IMR-90 (cell line): Measurements from ENCODE around the gene PAPPA. TPM values are rescaled to one million over a fixed set of nuclear protein-coding genes. Genes with fewer than 3 reads are reported as not detected.

ENCODE experiments used
- ATAC-seq: fragments of 200-7000 bp; cut with Tn5 transposase; 2 replicates; pipeline ENCODE4 v1.9.1; 2020; ENCODE audit warnings: low read depth, mild to moderate bottlenecking, moderate library complexity
- BruUV-seq: library from RNA; stranded (reverse); fragments of 400-500 nt; replicated peaks from 2 replicates; lab custom pipeline; 2021; lab: Mats Ljungman, UMichigan
- CTCF ChIA-PET: fragments of 300-600 bp; formaldehyde crosslinking; extraction: SDS; loops from one replicate; lab custom pipeline; 2021; ENCODE audit warnings: antibody characterized with exemption; lab: Yijun Ruan, JAX
- POLR2A ChIA-PET: fragments of 300-600 bp; sonication (Branson Sonifier 250); formaldehyde crosslinking; loops from one replicate; lab custom pipeline; 2022; ENCODE audit warnings: antibody characterized with exemption; ENCODE audit not compliant: unreplicated experiment; lab: Charles Lee
- DNase-seq: peaks from one replicate; pipeline ENCODE4 v3.0.0; 2013
- H2AFZ ChIP-seq: replicated peaks from 2 replicates; pipeline ENCODE3; 2013; ENCODE audit warnings: low read length, mild to moderate bottlenecking; ENCODE audit not compliant: poor library complexity
- H2AK5ac ChIP-seq: 2 replicates; pipeline ENCODE4 v1.6.1; 2013; ENCODE audit warnings: low read depth, low read length, inconsistent platforms
- H2AK9ac ChIP-seq: replicated peaks from 2 replicates; pipeline ENCODE3; 2013; ENCODE audit warnings: mild to moderate bottlenecking, low read depth, low read length, moderate library complexity; ENCODE audit not compliant: poor library complexity
- H2BK120ac ChIP-seq: 2 replicates; pipeline ENCODE4 v1.6.1; 2013; ENCODE audit warnings: low read depth, low read length, inconsistent platforms
- H2BK15ac ChIP-seq: 3 replicates; pipeline ENCODE4 v1.6.1; 2013; ENCODE audit warnings: low read depth, low read length, inconsistent platforms
- H2BK20ac ChIP-seq: 2 replicates; pipeline ENCODE4 v1.6.1; 2013; ENCODE audit warnings: low read depth, mild to moderate bottlenecking, inconsistent platforms, low read length, moderate library complexity
- H2BK5ac ChIP-seq: 2 replicates; pipeline ENCODE4 v1.6.1; 2013; ENCODE audit warnings: mild to moderate bottlenecking, low read depth, low read length, inconsistent platforms; ENCODE audit not compliant: poor library complexity, severe bottlenecking
- H3K14ac ChIP-seq: replicated peaks from 2 replicates; pipeline ENCODE4 v1.6.1; 2013; ENCODE audit warnings: low read depth, low read length, inconsistent platforms
- H3K18ac ChIP-seq: 2 replicates; pipeline ENCODE4 v1.6.1; 2013; ENCODE audit warnings: low read depth, low read length, control low read depth
- H3K23ac ChIP-seq: 2 replicates; pipeline ENCODE4 v1.6.1; 2013; ENCODE audit warnings: low read depth, low read length, inconsistent platforms
- H3K27ac ChIP-seq: 2 replicates; pipeline ENCODE4 v1.5.1; 2013; ENCODE audit warnings: mild to moderate bottlenecking, control low read depth, low read length; ENCODE audit not compliant: insufficient read depth
- H3K27me3 ChIP-seq: 2 replicates; pipeline ENCODE4 v1.6.1; 2013; ENCODE audit warnings: low read length; ENCODE audit not compliant: control insufficient read depth, insufficient read depth
- H3K36me3 ChIP-seq: 2 replicates; pipeline ENCODE4 v1.6.1; 2013; ENCODE audit warnings: low read length, mixed read lengths; ENCODE audit not compliant: control insufficient read depth, insufficient read depth
- H3K4ac ChIP-seq: 2 replicates; pipeline ENCODE4 v1.6.1; 2013; ENCODE audit warnings: low read depth, low read length, inconsistent platforms
- H3K4me1 ChIP-seq: 2 replicates; pipeline ENCODE4 v1.6.1; 2013; ENCODE audit warnings: low read length, mixed read lengths; ENCODE audit not compliant: control insufficient read depth, insufficient read depth
- H3K4me2 ChIP-seq: 2 replicates; pipeline ENCODE4 v1.6.1; 2013; ENCODE audit warnings: low read depth, mild to moderate bottlenecking, control low read depth, low read length, moderate library complexity
- H3K4me3 ChIP-seq: 2 replicates; pipeline ENCODE4 v1.5.1; 2013; ENCODE audit warnings: low read depth, mild to moderate bottlenecking, control low read depth, low read length, moderate library complexity; ENCODE audit not compliant: insufficient read depth
- H3K56ac ChIP-seq: 2 replicates; pipeline ENCODE4 v1.6.1; 2013; ENCODE audit warnings: low read length, inconsistent platforms; ENCODE audit not compliant: insufficient read depth; ENCODE audit errors: extremely low read depth
- H3K79me1 ChIP-seq, 2 experiments: 2 replicates each; pipeline ENCODE4 v1.6.1; 2013; ENCODE audit warnings: low read length in 2 of 2, inconsistent platforms in 1 of 2, low read depth in 1 of 2
- H3K9ac ChIP-seq: 2 replicates; pipeline ENCODE4 v1.6.1; 2013; ENCODE audit warnings: low read depth, low read length, control low read depth
- H3K9me1 ChIP-seq: 2 replicates; pipeline ENCODE4 v1.6.1; 2013; ENCODE audit warnings: low read length, inconsistent platforms; ENCODE audit not compliant: insufficient read depth
- H3K9me3 ChIP-seq: 2 replicates; pipeline ENCODE4 v1.6.1; 2013; ENCODE audit warnings: low read length; ENCODE audit not compliant: control insufficient read depth, insufficient read depth
- H4K20me1 ChIP-seq: 2 replicates; pipeline ENCODE4 v1.6.1; 2013; ENCODE audit warnings: low read length, inconsistent platforms; ENCODE audit not compliant: insufficient read depth
- H4K5ac ChIP-seq: 2 replicates; pipeline ENCODE4 v1.6.1; 2013; ENCODE audit warnings: mild to moderate bottlenecking, low read depth, low read length, control low read depth
- H4K8ac ChIP-seq, 2 experiments: 2 replicates each; pipeline ENCODE4 v1.6.1; 2013; ENCODE audit warnings: low read depth in 2 of 2, low read length in 2 of 2, control low read depth in 1 of 2, inconsistent platforms in 1 of 2
- H4K91ac ChIP-seq: 2 replicates; pipeline ENCODE4 v1.6.1; 2013; ENCODE audit warnings: low read depth, low read length, inconsistent platforms; ENCODE audit not compliant: insufficient read depth
- BHLHE40 ChIP-seq: fragments of 150-350 bp; IDR thresholded peaks from 2 replicates; pipeline ENCODE4 v1.6.1; 2016; ENCODE audit warnings: mild to moderate bottlenecking, low read depth, low read length
- CEBPB ChIP-seq: IDR thresholded peaks from 2 replicates; pipeline ENCODE4 v1.6.1; 2012; ENCODE audit warnings: low read depth, low read length, improper control_type of control experiment
- MAFK ChIP-seq: IDR thresholded peaks from 2 replicates; pipeline ENCODE4 v1.6.1; 2012; ENCODE audit warnings: low read depth, low read length, improper control_type of control experiment
- MAZ ChIP-seq: IDR thresholded peaks from 2 replicates; pipeline ENCODE4 v1.6.1; 2012; ENCODE audit warnings: low read depth, mild to moderate bottlenecking, low read length, improper control_type of control experiment, moderate library complexity, borderline replicate concordance
- NFE2L2 ChIP-seq: fragments of 150-350 bp; IDR thresholded peaks from 2 replicates; pipeline ENCODE4 v1.6.1; 2016; ENCODE audit warnings: low read depth, mild to moderate bottlenecking, low read length
- POLR2A ChIP-seq: IDR thresholded peaks from 2 replicates; pipeline ENCODE4 v1.6.1; 2012; ENCODE audit warnings: mild to moderate bottlenecking, low read depth, low read length
- RAD21 ChIP-seq: IDR thresholded peaks from 2 replicates; pipeline ENCODE4 v1.6.1; 2012; ENCODE audit warnings: low read length, improper control_type of control experiment
- SMC3 ChIP-seq: fragments of 150-350 bp; IDR thresholded peaks from 2 replicates; pipeline ENCODE4 v1.6.1; 2016; ENCODE audit warnings: low read depth, mild to moderate bottlenecking, antibody characterized with exemption, low read length, moderate library complexity
- WGBS, 2 experiments: methylation state at CpG; one replicate each; pipeline versions ENCODE4 v1.1.5 to v1.1.7; 2013; ENCODE audit warnings: missing lambda C conversion rate in 2 of 2; ENCODE audit not compliant: insufficient read length in 1 of 2; ENCODE audit errors: extremely low coverage in 2 of 2; 5-methylcytosine and 5-hydroxymethylcytosine counted together
- dilution Hi-C: fragments of 300-500 bp; cut with HindIII; formaldehyde crosslinking; loops from one replicate; pipeline ENCODE4 v1.14.3; 2018; ENCODE audit warnings: low sequenced_read_pairs; ENCODE audit not compliant: unreplicated experiment
- in situ Hi-C: fragments of 300-500 bp; cut with MboI; formaldehyde crosslinking; loops from 3 replicates; pipeline ENCODE4 v1.14.3; 2019; ENCODE audit warnings: low sequenced_read_pairs, inconsistent platforms, mixed read lengths
- intact Hi-C: fragments of 100-400 bp; cut with micrococcal nuclease; formaldehyde crosslinking; loops from 2 replicates; pipeline ENCODE4 v1.10.0; 2022
- polyA plus RNA-seq, 3 experiments: library from polyadenylated mRNA; depleted of rRNA; stranded (reverse); fragments of >200 nt; gene quantifications; 2 replicates each; pipeline ENCODE4 v1.2.3, GENCODE V29; 2012; ENCODE audit warnings: low replicate concordance in 1 of 3
- total RNA-seq: library from RNA; depleted of rRNA; stranded (reverse); fragments of >200 nt; gene quantifications from 2 replicates; pipeline ENCODE4 v1.2.3, GENCODE V29; 2012
- TF ChIP-seq, protein P1 (sequence below): fragments of 150-350 bp; IDR thresholded peaks from 2 replicates; pipeline ENCODE4 v1.6.1; 2016; ENCODE audit warnings: low read depth, mild to moderate bottlenecking, low read length, moderate library complexity, borderline replicate concordance
- TF ChIP-seq, protein P2 (sequence below): conservative IDR thresholded peaks from 2 replicates; pipeline ENCODE4 v1.5.1; 2012; ENCODE audit warnings: mild to moderate bottlenecking, low read depth, low read length, improper control_type of control experiment
- TF ChIP-seq, protein P3 (sequence below): fragments of 150-350 bp; IDR thresholded peaks from 2 replicates; pipeline ENCODE4 v1.6.1; 2017; ENCODE audit warnings: mild to moderate bottlenecking, antibody characterized with exemption, low read length, low read depth

PAPPA gene
- total and polyA plus RNA-seq, 2 of the 4 experiments (the other 2 are of a cell fraction), result 8.3 to 12.4 TPM

DNA sequence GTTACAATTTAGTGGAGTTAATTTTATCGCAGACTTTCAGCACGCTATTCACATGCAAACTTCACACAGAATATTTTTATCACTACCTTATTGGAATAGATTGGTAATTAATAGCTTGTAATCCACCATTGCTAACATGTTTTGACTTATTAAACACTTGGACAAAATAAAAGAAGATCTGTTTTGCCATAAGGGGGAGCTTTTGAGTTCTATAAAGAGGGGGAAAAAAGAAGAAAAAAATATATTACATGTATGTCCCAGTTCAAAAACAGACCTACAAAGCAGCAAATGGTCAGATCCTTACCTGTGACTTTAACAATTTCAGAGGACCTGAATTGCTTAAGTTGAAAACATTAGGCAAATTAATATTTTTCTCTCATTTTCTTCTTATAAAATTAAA, 1.2 kb upstream of the PAPPA start:
- Histone ChIP-seq H3K14ac (no peak overlapping the region; the same call in 1 of the 2 replicates), H3K23ac (no peak overlapping the region), H2BK20ac (no peak overlapping the region), H3K9me3 (no peaks in the 10 kb centered on the region), H4K91ac (no peak overlapping the region), H3K4me2 (peak overlapping the region; percentile 87), H3K4me1 (peaks cover 8% of the 10 kb centered on the region), H4K20me1 (no peaks in the 10 kb centered on the region; the same call in 1 of the 2 replicates), H3K36me3 (no peaks in the 10 kb centered on the region; the same call in 1 of the 2 replicates), H3K9ac (peak overlapping the region; percentile 100; the same call in 1 of the 2 replicates), H2BK15ac (peak overlapping the region; percentile 38; the same call in 2 of the 3 replicates), H3K79me1 (peaks cover 3 to 30% of the 10 kb centered on the region in 2 experiments; a peak in 3 of 4 replicates), H3K27ac (peak overlapping the region; percentile 7; the same call in 1 of the 2 replicates), H3K4me3 (no peak overlapping the region; the same call in 1 of the 2 replicates), H4K5ac (no peak overlapping the region), H3K56ac (peak overlapping the region; percentile 78; the same call in 1 of the 2 replicates), H4K8ac (peak overlapping the region in 1 of 2 experiments; percentile 51; a peak in 2 of 4 replicates), H3K9me1 (no peaks in the 10 kb centered on the region), H2BK120ac (peak overlapping the region; percentile 89), H3K18ac (peak overlapping the region; percentile 55; the same call in 1 of the 2 replicates), H2AK5ac (no peak overlapping the region), H3K27me3 (no peaks in the 10 kb centered on the region), H3K4ac (peak overlapping the region; percentile 89; the same call in 1 of the 2 replicates), H2AFZ (no peak overlapping the region), H2BK5ac (peak overlapping the region; percentile 99), H2AK9ac (no peak overlapping the region)
- intact Hi-C loops, result loop anchor here (1.0 to 10.0 kb wide), 9 partner anchors 50 to 492 kb away; no protein-coding TSS in a partner anchor
- in situ Hi-C loops, result loop anchor here (10.0 kb wide), 3 partner anchors 422 to 558 kb away; no protein-coding TSS in a partner anchor
- TF ChIP-seq, protein P1, sequence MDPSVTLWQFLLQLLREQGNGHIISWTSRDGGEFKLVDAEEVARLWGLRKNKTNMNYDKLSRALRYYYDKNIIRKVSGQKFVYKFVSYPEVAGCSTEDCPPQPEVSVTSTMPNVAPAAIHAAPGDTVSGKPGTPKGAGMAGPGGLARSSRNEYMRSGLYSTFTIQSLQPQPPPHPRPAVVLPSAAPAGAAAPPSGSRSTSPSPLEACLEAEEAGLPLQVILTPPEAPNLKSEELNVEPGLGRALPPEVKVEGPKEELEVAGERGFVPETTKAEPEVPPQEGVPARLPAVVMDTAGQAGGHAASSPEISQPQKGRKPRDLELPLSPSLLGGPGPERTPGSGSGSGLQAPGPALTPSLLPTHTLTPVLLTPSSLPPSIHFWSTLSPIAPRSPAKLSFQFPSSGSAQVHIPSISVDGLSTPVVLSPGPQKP, result no peak
- TF ChIP-seq BHLHE40 (no peak), NFE2L2 (no peak), MAZ (no peak), CEBPB (no peak), MAFK (no peak), RAD21 (peak; percentile 40; the same call in 1 of the 2 replicates), POLR2A (no peak; the same call in 1 of the 2 replicates), SMC3 (peak; percentile 50)
- TF ChIP-seq, protein P2, sequence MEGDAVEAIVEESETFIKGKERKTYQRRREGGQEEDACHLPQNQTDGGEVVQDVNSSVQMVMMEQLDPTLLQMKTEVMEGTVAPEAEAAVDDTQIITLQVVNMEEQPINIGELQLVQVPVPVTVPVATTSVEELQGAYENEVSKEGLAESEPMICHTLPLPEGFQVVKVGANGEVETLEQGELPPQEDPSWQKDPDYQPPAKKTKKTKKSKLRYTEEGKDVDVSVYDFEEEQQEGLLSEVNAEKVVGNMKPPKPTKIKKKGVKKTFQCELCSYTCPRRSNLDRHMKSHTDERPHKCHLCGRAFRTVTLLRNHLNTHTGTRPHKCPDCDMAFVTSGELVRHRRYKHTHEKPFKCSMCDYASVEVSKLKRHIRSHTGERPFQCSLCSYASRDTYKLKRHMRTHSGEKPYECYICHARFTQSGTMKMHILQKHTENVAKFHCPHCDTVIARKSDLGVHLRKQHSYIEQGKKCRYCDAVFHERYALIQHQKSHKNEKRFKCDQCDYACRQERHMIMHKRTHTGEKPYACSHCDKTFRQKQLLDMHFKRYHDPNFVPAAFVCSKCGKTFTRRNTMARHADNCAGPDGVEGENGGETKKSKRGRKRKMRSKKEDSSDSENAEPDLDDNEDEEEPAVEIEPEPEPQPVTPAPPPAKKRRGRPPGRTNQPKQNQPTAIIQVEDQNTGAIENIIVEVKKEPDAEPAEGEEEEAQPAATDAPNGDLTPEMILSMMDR, result peak; percentile 48
- TF ChIP-seq, protein P3, sequence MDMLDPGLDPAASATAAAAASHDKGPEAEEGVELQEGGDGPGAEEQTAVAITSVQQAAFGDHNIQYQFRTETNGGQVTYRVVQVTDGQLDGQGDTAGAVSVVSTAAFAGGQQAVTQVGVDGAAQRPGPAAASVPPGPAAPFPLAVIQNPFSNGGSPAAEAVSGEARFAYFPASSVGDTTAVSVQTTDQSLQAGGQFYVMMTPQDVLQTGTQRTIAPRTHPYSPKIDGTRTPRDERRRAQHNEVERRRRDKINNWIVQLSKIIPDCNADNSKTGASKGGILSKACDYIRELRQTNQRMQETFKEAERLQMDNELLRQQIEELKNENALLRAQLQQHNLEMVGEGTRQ, result no peak
- BruUV-seq, result no TSS peak
- peak; percentile 70 for DNase-seq
- no CpG with 5 or more reads among the region's 2 CpGs for whole genome bisulfite sequencing, 2 experiments
- dilution Hi-C loops, result no loop called here
- ChIA-PET POLR2A (interaction anchor here (1.3 to 2.9 kb wide), 3 partner anchors 125 to 208 kb away, joined by 3 to 22 read pairs (median 7); no protein-coding TSS in a partner anchor), CTCF (interaction anchor here (0.6 to 1.9 kb wide), 13 partner anchors 9 to 559 kb away, joined by 3 to 11 read pairs (median 4); no protein-coding TSS in a partner anchor)
- 0 out of 2 replicates have a peak, but pooled peaks have one; percentile 2 for ATAC-seq
